H1 (cell line): ENCODE measurements around the gene GPR17. TPM values are rescaled to one million over a fixed set of nuclear protein-coding genes. Genes with fewer than 3 reads are reported as not detected.

ENCODE experiments used
- EP300 ChIP-seq, 2 experiments: IDR thresholded peaks; 1 replicate in 1 of 2; 2 replicates in 1 of 2; pipeline ENCODE4 v1.6.1; 2011 to 2012; ENCODE audit warnings: low read depth in 2 of 2, low read length in 2 of 2, mild to moderate bottlenecking in 2 of 2, borderline replicate concordance in 1 of 2, inconsistent platforms in 1 of 2, moderate library complexity in 1 of 2
- EZH2 ChIP-seq: fragments of 200-600 bp; sonication (generic); IDR thresholded peaks from 2 replicates; pipeline ENCODE4 v1.7.1; 2012; ENCODE audit warnings: low read depth, mild to moderate bottlenecking, moderate library complexity, low read length, inconsistent platforms; ENCODE audit not compliant: severe bottlenecking
- POLR2A ChIP-seq, 2 experiments: IDR thresholded peaks; 1 replicate in 1 of 2; 2 replicates in 1 of 2; pipeline ENCODE4 v1.6.1; 2011; ENCODE audit warnings: low read depth in 2 of 2, low read length in 2 of 2, mild to moderate bottlenecking in 2 of 2; ENCODE audit errors: control extremely low read depth in 1 of 2
- TCF12 ChIP-seq: IDR thresholded peaks from 2 replicates; pipeline ENCODE4 v1.6.1; 2011; ENCODE audit warnings: low read depth, mild to moderate bottlenecking, low read length
- polyA plus RNA-seq, 7 experiments: library from polyadenylated mRNA; depleted of rRNA in 3 of 7; stranded (reverse) in 5 of 7; unstranded in 2 of 7; fragments of >200 nt in 5 of 7; fragments of 200-250 nt in 2 of 7; gene quantifications; 1 replicate in 5 of 7; 2 replicates in 1 of 7; 4 replicates in 1 of 7; pipeline versions ENCODE4 v1.2.1 to v1.2.3, GENCODE V29; 2011 to 2013; ENCODE audit warnings: missing spikeins in 2 of 7, mixed read lengths in 2 of 7
- total RNA-seq: library from RNA; stranded (reverse); fragmentation: NEBNext Ultra II Directional; extraction: Animal tissue kit (Norgen Biotek cat#: 25700); gene quantifications from 2 replicates; pipeline ENCODE4 v1.2.1, GENCODE V29; 2021
- TF ChIP-seq, protein P1 (sequence below): IDR thresholded peaks from 2 replicates; pipeline ENCODE4 v1.6.1; 2012; ENCODE audit warnings: inconsistent platforms

Gene GPR17
- total and polyA plus RNA-seq, 2 of the 8 experiments (the other 6 are each of a cell fraction or from before 2014, with no cell fraction given) = 0.03 TPM; not detected in 1

DNA sequence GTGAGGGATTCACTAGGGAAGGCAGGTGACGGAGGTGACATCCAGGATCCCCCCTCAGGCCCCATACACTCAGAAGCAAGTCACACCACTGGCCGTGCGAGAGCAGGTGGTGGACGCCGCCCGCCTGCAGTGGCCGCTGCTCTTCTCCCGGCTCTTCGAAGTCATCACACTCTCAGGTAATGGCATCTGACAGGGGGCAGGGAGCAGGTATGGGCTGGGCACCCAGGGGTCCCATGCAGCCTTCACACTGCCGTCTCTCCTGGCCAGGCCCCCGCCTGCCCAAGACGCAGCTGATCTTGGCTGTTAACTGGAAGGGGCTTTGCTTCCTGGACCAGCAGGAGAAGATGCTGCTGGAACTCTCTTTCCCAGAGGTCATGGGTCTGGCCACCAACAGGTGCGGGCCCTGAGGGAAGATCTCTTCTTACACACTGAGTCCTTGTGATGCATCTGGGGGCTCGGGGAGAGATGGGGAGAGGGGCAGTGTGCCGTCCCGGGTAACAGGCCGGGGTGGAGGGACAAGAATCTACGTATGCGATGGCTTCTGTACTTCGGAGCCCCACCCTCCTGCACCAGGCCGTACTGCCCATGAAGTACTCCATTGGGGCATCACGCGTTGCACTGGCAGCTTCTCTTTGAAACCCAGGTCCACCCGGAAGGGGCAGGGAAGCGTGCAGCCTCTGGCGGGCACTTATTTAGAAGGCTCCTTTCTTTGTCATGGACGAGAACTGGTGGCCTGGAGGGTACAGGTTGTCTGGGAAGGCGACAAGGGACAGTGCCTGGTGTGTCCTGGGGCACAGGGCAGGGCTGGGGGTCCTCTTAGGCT lies 18.8 kb upstream of the GPR17 start (continued):
- TF ChIP-seq EP300 (IDR thresholded peaks at IDR 0.05; ENCODE audit: borderline replicate concordance in 1 of 2, low read depth in 2 of 2, low read length in 2 of 2) = no peak
- TF ChIP-seq TCF12 = no peak
- TF ChIP-seq, protein P1, sequence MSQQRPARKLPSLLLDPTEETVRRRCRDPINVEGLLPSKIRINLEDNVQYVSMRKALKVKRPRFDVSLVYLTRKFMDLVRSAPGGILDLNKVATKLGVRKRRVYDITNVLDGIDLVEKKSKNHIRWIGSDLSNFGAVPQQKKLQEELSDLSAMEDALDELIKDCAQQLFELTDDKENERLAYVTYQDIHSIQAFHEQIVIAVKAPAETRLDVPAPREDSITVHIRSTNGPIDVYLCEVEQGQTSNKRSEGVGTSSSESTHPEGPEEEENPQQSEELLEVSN = no peak
- no peak for TF ChIP-seq POLR2A (IDR thresholded peaks at IDR 0.05; ENCODE audit: control extremely low read depth in 1 of 2, low read depth in 2 of 2, low read length in 2 of 2)
- no peak for TF ChIP-seq EZH2
